Activated T-helper 1 cell treated with anti-CD3 and anti-CD28 coated beads, Interleukin-12 subunit alpha, Interleukin-12 subunit beta, Interleukin-2, Interleukin-4 antibody, amounts not matched to agents 30 ng/mL and 10 ng/mL and 1 ng/mL, durations not matched to agents 14 hours and 24 hours and 36 hours (primary cell): ENCODE results near the gene TEX9. TPM values are rescaled to one million over a fixed set of nuclear protein-coding genes. Genes with fewer than 3 reads are reported as not detected.

Source experiments
- DNase-seq: peaks from one replicate; pipeline ENCODE4 v3.0.0; 2021; ENCODE audit warnings: low spot score
- H3K27ac Mint-ChIP-seq: one replicate; pipeline ENCODE4 v1.8.0; 2021; ENCODE audit warnings: mild to moderate bottlenecking, mixed read lengths
- H3K27me3 Mint-ChIP-seq: one replicate; pipeline ENCODE4 v1.8.0; 2022; ENCODE audit warnings: mild to moderate bottlenecking, moderate library complexity, mixed read lengths; ENCODE audit not compliant: insufficient read depth
- H3K36me3 Mint-ChIP-seq: one replicate; pipeline ENCODE4 v1.8.0; 2021; ENCODE audit warnings: low read depth, mixed read lengths
- H3K4me1 Mint-ChIP-seq: one replicate; pipeline ENCODE4 v1.8.0; 2021; ENCODE audit warnings: low read depth, mixed read lengths
- H3K4me3 Mint-ChIP-seq: one replicate; pipeline ENCODE4 v1.8.0; 2021; ENCODE audit warnings: mild to moderate bottlenecking, moderate library complexity, mixed read lengths
- H3K9me3 Mint-ChIP-seq: one replicate; pipeline ENCODE4 v1.8.0; 2021; ENCODE audit warnings: mixed read lengths
- intact Hi-C: fragments of 100-400 bp; cut with micrococcal nuclease; formaldehyde crosslinking; loops from one replicate; pipeline ENCODE4 v1.15.1; 2024
- total RNA-seq: library from RNA; stranded (reverse); gene quantifications from 2 replicates; pipeline ENCODE4 v1.2.3, GENCODE V29; 2022

TEX9 gene
- total RNA-seq, 1 donor from 2014 or later: 0.67 TPM

DNA sequence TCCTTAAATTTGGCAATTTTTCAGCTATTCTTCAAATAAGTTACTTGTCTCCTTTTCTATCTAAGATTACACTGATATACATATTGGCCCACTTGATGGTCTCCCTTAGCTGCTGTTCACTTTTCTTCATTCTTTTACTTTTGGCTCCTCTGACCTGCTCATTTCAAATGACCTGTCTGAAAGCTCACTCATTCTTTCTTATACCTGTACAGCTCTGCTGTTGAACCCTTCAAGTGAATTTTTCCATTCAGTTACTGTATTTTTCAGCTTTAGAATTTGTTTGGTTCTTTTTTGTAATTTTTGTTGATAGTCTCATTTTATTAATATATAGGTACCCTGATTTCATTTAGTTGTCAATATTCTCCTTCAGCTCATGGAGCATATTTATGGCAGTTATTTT lies 60.0 kb downstream of the TEX9 start:
- intact Hi-C loops: loop anchor here (5.0 kb wide), 1 partner anchor 373 kb away; no protein-coding TSS in a partner anchor
- H3K27me3 Mint-ChIP-seq: peaks cover 4% of the 10 kb centered on the region
- no peaks in the 10 kb centered on the region for H3K36me3 Mint-ChIP-seq
- H3K27ac Mint-ChIP-seq: no peak overlapping the region
- H3K9me3 Mint-ChIP-seq: no peaks in the 10 kb centered on the region
- H3K4me3 Mint-ChIP-seq: no peak overlapping the region
- no peak for DNase-seq
- H3K4me1 Mint-ChIP-seq: no peaks in the 10 kb centered on the region

DNA sequence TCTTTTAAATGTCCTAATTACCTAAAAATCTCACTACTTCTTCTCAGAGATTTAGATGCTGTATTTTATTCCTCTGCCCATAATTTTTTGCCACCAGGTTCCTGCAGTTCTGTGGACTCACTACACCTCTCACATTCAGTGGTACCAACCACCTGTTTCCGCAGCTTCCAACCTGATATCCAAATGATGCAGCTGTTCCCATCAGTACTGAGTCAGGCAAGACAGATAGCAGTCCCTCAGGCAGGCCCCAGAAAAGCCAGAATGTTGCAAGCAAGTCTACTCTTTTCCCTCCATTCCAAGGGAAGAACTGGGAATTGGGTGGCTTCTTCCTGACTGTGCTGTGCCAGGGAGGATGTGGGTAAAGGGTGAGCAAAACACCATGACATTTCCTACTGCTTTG lies 60.8 kb downstream of the TEX9 start:
- intact Hi-C loops: loop anchor here (2.0 to 5.0 kb wide), 2 partner anchors 171 to 374 kb away; no protein-coding TSS in a partner anchor
- Mint-ChIP-seq H3K4me3 (no peak overlapping the region), H3K4me1 (no peaks in the 10 kb centered on the region), H3K9me3 (no peaks in the 10 kb centered on the region), H3K36me3 (no peaks in the 10 kb centered on the region), H3K27ac (no peak overlapping the region), H3K27me3 (peaks cover 2% of the 10 kb centered on the region)
- DNase-seq: no peak

DNA sequence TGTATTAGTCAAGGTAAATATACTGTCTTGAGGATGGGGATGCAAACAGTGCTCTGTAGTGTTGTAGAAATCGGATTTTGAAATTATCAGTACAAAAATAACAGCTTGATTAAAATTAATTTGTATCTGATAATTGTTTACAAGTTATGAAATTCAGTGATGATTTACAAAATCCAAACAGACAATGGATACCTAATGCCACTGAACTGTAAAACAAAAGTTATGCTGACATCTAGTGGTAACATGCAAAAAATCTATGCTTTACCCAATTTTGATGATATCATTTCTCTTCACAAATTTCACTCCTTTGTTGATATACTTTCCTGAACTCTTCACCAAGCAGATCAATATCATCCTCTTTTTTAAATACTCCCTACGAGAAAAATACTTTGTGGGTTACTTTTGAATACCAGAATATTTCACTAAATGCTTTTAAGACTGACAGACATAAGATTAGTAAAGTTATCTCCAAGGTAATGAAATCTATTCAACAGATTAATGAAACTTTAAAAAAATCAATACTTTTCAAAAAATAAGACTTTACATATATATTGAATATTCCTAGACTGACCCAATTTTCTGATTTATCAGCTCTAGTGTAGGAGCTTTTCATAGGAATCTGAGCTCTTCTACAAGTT lies 63.7 kb downstream of the TEX9 start:
- intact Hi-C loops: loop anchor here (1.0 to 5.0 kb wide), 2 partner anchors 183 to 377 kb away; no protein-coding TSS in a partner anchor
- H3K4me1 Mint-ChIP-seq: no peaks in the 10 kb centered on the region
- no peaks in the 10 kb centered on the region for H3K27me3 Mint-ChIP-seq
- H3K4me3 Mint-ChIP-seq: no peak overlapping the region
- H3K36me3 Mint-ChIP-seq: no peaks in the 10 kb centered on the region
- H3K9me3 Mint-ChIP-seq: no peaks in the 10 kb centered on the region
- no peak overlapping the region for H3K27ac Mint-ChIP-seq
- DNase-seq: no peak

DNA sequence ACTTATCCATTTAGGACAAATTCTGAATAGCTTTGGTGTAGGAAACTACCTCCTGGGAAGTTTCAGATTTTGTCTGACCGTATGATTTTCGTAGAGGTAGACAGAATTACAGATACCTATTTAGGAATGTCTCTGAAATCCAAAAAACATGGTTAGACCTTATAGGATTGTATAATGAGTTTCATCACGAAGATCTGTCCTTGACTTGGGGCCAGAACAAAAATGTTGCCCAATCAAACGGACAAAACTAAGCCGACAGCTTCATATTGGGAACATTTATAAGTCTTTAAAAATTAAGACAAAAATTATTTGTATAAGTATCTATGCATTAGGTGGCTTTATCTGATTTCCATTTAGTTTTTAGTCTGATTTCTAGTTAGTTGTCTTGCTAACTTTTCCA lies 67.1 kb downstream of the TEX9 start:
- no peak for DNase-seq
- Mint-ChIP-seq H3K27ac (no peak overlapping the region), H3K36me3 (no peaks in the 10 kb centered on the region), H3K4me1 (no peaks in the 10 kb centered on the region), H3K4me3 (no peak overlapping the region), H3K9me3 (no peaks in the 10 kb centered on the region), H3K27me3 (peaks cover 4% of the 10 kb centered on the region)
- intact Hi-C loops: no loop called here

DNA sequence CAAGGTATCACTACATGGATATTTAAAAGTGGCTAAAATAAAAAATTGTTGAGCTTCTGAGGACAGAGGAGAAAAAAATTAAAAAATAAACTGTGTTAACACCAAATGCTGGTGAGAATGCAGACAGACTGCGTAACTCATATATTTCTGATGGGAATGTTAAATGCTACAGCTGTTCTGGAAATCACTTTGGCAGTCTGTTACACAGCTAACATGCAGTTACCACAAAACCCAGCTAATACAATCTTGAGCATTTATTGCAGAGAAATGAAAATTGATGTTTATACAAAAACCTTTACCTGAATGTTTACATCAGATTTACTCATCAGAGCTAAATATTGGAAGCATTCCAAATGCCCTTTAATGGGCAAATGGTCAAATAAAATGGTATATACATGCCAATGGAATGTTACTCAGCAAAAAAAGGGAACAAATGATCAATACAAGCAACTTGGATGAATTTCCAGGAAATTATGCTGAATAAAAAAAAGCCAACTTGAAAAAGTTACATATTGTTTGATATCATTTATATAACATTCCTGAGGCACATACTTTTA lies 75.1 kb downstream of the TEX9 start:
- no peak overlapping the region for H3K27ac Mint-ChIP-seq
- H3K9me3 Mint-ChIP-seq: no peaks in the 10 kb centered on the region
- no peaks in the 10 kb centered on the region for H3K36me3 Mint-ChIP-seq
- DNase-seq: no peak
- H3K4me3 Mint-ChIP-seq: no peak overlapping the region
- intact Hi-C loops: no loop called here
- no peaks in the 10 kb centered on the region for H3K4me1 Mint-ChIP-seq
- peaks cover 10% of the 10 kb centered on the region for H3K27me3 Mint-ChIP-seq

DNA sequence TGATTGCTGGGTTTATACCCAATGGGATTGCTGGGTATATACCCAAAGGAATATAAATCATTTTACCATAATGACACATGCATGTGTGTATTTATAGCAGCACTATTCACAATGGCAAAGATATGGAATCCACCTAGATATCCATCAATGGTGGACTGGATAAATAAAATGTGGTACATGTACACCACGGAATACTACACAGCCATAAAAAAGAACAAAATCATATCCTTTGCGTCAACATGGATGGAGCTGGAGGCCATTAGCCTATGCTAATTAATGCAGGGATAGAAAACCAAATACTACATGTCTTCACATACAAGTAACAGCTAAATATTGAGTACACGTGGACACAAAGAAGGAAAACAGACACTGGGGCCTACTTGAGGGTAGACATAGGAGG lies 77.1 kb downstream of the TEX9 start:
- Mint-ChIP-seq H3K4me3 (no peak overlapping the region), H3K4me1 (no peaks in the 10 kb centered on the region), H3K36me3 (no peaks in the 10 kb centered on the region), H3K9me3 (no peaks in the 10 kb centered on the region), H3K27me3 (peaks cover 6% of the 10 kb centered on the region), H3K27ac (no peak overlapping the region)
- intact Hi-C loops: no loop called here
- no peak for DNase-seq

DNA sequence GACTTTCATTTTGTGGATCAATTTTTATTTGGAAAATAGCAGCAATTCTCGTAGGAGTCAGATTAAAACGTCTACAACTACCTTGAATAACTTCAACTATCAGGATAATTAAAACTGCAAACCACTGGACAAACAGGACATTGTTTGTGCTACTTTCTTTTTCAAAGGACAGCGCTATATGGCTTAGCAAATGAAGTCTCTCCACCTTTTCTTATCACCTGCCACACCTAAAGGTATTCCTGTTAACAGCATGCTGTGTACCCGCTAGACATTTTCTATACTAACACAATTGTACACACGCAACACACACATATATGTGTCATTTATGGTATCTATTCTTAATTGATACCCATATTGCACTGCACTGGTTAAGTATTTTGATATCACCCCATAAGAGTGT lies 80.5 kb downstream of the TEX9 start:
- no peak overlapping the region for H3K27ac Mint-ChIP-seq
- no peak overlapping the region for H3K4me3 Mint-ChIP-seq
- H3K36me3 Mint-ChIP-seq: no peaks in the 10 kb centered on the region
- DNase-seq: no peak
- intact Hi-C loops: no loop called here
- no peaks in the 10 kb centered on the region for H3K4me1 Mint-ChIP-seq
- no peaks in the 10 kb centered on the region for H3K9me3 Mint-ChIP-seq
- peaks cover 6% of the 10 kb centered on the region for H3K27me3 Mint-ChIP-seq

DNA sequence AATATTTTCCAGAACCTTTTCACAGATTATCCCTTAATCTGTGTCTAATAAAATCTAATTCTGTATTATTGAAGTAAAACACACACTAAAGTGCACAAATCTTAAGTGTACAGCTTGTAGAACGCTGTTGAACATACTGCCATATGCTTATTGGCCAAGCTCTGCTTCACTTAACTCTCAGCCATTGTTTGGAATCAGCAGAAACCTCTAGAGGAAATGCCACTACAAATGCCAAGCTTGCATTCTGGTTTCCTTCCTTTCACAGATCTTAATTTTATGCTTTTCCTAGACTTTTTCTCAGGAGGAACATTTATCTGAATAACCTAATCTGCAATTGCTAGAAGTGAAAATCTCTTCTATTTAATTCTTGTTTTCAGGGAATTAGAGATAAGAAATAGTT lies 89.6 kb downstream of the TEX9 start:
- intact Hi-C loops: no loop called here
- Mint-ChIP-seq H3K36me3 (no peaks in the 10 kb centered on the region), H3K9me3 (no peaks in the 10 kb centered on the region), H3K27ac (no peak overlapping the region), H3K27me3 (peaks cover 7% of the 10 kb centered on the region), H3K4me3 (no peak overlapping the region), H3K4me1 (no peaks in the 10 kb centered on the region)
- no peak for DNase-seq

DNA sequence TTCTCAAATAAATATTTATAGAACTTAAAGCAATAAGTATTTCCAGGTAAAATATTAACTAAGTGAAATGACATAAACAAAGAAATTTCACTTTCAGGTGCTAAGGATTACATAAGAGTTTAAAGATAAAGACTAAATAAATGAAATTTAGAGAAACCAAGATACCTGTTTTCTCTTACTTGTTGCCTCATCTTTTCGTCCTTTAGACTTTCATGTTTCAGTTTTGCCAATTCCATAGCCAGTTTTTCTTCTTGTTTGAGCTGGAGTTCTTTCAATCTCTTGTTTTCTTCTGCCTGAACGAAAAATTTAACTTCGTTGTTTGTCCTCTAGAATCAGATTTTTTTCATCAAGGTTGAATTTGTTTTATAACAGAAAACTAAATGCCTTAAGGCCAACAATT lies 91.0 kb downstream of the TEX9 start:
- Mint-ChIP-seq H3K9me3 (no peaks in the 10 kb centered on the region), H3K4me3 (no peak overlapping the region), H3K4me1 (no peaks in the 10 kb centered on the region), H3K27me3 (peaks cover 7% of the 10 kb centered on the region), H3K27ac (no peak overlapping the region), H3K36me3 (no peaks in the 10 kb centered on the region)
- DNase-seq: no peak
- intact Hi-C loops: no loop called here

DNA sequence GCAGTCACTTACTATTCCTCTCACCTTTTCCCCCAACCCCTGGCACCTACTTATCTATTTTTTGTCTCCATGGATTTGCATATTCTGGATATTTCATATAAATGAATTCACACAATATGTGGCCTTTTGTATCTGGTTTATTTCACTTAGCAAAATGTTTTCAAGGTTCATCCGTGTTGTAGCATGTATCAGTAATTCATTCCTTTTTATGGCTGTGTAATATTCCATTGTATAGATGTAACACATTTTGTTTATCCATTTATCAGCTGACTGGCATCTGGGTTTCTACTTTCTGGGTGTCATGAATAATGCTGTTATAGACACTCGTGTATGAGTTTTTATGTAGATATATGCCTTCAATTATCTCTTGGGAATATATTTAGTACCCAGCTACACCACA lies 93.9 kb downstream of the TEX9 start:
- intact Hi-C loops: no loop called here
- no peak for DNase-seq
- Mint-ChIP-seq H3K36me3 (no peaks in the 10 kb centered on the region), H3K4me1 (no peaks in the 10 kb centered on the region), H3K27ac (no peak overlapping the region), H3K9me3 (no peaks in the 10 kb centered on the region), H3K4me3 (no peak overlapping the region), H3K27me3 (peaks cover 20% of the 10 kb centered on the region)

DNA sequence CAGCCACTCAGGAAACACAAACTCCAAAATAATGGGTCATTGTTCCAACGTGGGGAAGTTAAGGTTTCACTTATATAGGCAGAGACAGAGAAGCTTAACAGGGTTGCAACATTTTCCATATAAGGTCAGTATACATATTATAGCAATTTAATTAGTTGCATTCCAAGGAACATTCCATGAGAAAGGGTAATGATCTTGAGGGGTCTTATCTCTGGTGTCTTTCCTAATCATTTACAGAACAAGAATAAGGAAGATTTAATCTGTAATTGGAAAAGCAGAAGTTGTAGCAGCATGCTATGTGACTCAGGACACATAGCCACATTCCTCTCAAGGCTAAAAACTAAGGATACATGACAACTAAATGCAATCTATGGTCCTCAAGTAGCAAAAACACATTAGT lies 94.8 kb downstream of the TEX9 start:
- H3K27ac Mint-ChIP-seq: no peak overlapping the region
- intact Hi-C loops: loop anchor here (10.0 kb wide), 1 partner anchor 755 kb away; no protein-coding TSS in a partner anchor

DNA sequence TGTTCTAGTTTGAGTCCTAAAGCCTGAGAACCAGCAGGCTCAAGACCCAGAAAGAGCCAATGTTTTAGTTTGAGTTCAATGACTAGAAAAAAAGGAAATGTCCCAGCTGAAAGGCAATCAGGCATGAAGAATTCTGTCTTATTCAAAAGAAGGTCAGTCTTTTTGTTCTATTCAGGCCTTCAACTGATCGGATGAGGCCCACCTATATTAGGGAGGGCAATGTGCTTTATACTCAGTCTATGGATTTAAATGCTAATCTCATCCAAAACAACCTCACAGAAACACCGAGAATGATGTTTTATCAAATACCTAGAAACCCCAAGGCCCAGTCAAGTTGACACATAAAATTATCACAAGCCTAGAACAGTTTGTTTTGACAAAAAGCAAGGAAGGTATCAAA lies 95.7 kb downstream of the TEX9 start:
- Mint-ChIP-seq H3K27ac (no peak overlapping the region), H3K36me3 (no peaks in the 10 kb centered on the region), H3K4me3 (no peak overlapping the region), H3K9me3 (no peaks in the 10 kb centered on the region), H3K27me3 (peaks cover 29% of the 10 kb centered on the region), H3K4me1 (peaks cover 15% of the 10 kb centered on the region)
- no peak for DNase-seq
- intact Hi-C loops: loop anchor here (10.0 kb wide), 1 partner anchor 754 kb away; no protein-coding TSS in a partner anchor

More for the DNA sequence above, 94.8 kb downstream of the TEX9 start:
- Mint-ChIP-seq H3K9me3 (no peaks in the 10 kb centered on the region), H3K27me3 (peaks cover 29% of the 10 kb centered on the region), H3K4me3 (no peak overlapping the region), H3K36me3 (no peaks in the 10 kb centered on the region), H3K4me1 (peaks cover 9% of the 10 kb centered on the region)
- no peak for DNase-seq

DNA sequence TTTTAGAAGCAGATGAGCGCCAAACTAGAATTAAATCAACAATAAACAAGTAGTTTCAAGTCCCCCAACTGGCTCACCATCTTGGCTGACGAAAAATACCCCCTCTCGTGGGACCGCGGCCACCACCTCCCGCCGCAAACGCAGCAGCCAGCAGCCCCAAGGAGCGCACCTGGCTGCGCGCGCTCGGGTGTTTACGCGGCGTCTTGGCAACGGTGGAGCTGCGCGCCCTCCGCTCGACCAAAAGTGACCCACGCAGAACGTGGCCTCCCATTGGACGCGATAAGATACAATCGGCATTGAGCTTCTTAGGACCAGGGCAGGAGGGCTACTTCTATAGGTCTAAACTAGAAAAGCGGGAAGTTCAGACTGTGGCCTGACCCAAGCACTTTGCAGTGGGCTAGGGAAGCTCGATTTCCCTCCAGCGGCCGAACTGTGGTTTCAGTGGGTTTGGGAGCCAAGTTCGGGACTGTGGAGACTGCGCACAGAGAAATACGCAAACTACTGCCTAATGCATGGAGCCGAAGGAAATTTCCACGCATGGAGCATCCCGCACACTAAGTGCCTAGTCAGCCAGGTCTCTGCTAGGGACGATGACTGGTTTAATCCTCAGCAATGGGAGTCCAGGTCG lies 99.8 kb downstream of the TEX9 start, which contains the start of gene MNS1:
Gene MNS1, minus strand, starts transcription at position 245 of the 628 bp plus-strand sequence. Its CDS starts 165 bp downstream, at position 80.
- intact Hi-C loops: loop anchor here (1.0 to 10.0 kb wide), 3 partner anchors 100 to 750 kb away; partner anchors contain the start of gene TEX9
- peak; percentile 70 for DNase-seq
- Mint-ChIP-seq H3K4me1 (peaks cover 28% of the 10 kb centered on the region), H3K4me3 (peak within 1 kb of the TSS; percentile 93), H3K36me3 (no peaks in the 10 kb centered on the region), H3K27me3 (peaks cover 32% of the 10 kb centered on the region), H3K27ac (peak within 1 kb of the TSS; percentile 74), H3K9me3 (no peaks in the 10 kb centered on the region)
